NCI-H1417 treated with DMSO at 0.1 percent for 48 hours (cell line): ENCODE results near the gene KBTBD12.

Source experiments
- DNase-seq: peaks from one replicate; lab custom pipeline; 2025; lab: John Stamatoyannopoulos, UW

Gene KBTBD12

DNA sequence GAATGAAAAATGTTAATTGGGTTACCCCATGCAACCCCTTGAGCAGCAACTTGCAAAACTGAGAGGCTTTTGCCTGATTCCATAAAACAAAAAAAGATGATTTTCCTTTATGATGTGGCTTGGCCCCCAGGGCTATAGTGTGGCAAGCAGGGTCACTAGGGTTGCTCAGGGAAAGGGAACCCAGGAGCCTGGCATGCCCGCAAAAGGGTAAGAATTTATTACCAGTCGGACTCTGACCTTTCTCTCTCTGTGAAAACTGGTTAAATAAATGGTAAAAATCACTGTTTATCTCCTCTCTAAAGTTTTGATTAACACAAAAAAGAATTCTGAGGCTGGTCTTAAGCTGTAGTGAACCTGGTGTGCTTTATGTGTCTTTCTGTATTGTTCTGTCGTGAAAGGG lies 99.5 kb downstream of the KBTBD12 start:
- no peak for DNase-seq

- no peak for DNase-seq
Observed at GRCh38 chr3:128016502-128016901, 101.5 kb downstream of the KBTBD12 start.

DNA sequence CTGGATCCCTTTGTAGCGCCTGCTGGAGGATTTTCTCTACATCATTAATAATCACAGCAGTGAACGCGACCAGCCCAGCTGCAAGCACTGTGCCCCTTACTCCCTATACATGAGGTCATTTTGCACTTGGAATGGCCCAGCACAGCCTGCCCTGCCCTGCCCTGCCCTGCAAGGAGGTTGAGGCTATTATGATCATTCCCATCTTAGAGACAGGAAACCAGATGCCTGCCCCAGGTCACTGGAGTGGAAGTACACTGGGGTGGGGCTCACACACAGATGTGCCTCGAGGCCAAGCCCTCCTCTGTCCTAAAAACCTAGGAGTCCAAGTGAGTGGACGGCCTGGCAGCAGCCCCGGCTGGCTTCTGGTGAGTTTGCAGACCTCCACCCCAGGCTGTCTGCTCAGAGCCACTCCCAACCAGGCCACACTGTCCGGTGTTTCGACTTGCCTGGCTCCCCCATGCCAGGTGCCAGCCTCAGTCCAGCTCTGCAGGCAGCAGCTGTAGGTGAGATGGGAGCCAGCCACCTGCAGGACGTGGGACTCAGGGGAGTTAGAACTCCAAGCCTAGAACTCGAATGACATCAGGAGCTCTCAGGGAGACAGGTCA lies 106.8 kb downstream of the KBTBD12 start:
- DNase-seq, result no peak

DNA sequence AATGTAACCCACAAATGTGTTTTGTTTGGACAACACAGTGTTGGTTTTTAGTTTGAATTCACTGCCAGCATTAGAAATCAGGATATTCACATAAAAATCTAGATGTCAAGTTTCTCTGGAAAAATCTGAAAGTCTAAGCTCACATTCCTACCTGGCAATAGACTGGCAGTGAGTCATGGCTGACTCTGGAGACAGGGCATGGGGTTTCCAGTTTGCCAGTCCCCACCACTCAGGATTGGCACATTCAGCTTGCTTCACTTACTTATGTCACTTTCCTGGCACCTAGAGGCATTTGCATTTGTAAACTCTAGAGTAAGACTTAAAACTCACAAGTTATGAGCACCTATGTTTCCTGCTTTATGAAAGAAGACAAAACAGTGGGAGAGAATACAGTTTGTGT lies 118.1 kb downstream of the KBTBD12 start:
- DNase-seq, result no peak

DNA sequence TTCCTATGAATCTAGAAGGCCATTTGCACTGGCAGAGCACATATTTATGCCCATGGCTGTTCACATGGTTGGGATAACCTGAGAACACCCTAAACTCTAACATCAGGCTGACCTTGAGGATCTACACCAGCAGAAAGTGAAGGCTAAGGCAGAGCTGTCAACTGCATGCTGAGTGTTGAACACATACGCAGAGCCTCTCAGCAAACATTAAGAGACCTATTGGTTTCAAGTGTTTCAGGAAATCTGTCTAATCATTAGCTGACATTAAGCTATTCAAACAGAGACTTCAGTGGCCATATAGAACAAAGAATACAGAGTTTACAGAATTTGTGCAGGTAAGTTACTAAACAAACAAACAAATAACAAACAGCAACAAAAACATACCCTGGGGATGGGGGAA lies 121.1 kb downstream of the KBTBD12 start:
- no peak for DNase-seq
